ENCODE results near the gene CYP4F11. TPM values are rescaled to one million over a fixed set of nuclear protein-coding genes. Genes with fewer than 3 reads are reported as not detected.
"Not testable (repeated sequence)": the region's sequence is repeated elsewhere in the genome, so short reads cannot be mapped to it uniquely, and the experiment has no call there.

The CYP4F11 gene, protein sequence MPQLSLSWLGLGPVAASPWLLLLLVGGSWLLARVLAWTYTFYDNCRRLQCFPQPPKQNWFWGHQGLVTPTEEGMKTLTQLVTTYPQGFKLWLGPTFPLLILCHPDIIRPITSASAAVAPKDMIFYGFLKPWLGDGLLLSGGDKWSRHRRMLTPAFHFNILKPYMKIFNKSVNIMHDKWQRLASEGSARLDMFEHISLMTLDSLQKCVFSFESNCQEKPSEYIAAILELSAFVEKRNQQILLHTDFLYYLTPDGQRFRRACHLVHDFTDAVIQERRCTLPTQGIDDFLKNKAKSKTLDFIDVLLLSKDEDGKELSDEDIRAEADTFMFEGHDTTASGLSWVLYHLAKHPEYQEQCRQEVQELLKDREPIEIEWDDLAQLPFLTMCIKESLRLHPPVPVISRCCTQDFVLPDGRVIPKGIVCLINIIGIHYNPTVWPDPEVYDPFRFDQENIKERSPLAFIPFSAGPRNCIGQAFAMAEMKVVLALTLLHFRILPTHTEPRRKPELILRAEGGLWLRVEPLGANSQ
- total RNA-seq, result not detected

DNA sequence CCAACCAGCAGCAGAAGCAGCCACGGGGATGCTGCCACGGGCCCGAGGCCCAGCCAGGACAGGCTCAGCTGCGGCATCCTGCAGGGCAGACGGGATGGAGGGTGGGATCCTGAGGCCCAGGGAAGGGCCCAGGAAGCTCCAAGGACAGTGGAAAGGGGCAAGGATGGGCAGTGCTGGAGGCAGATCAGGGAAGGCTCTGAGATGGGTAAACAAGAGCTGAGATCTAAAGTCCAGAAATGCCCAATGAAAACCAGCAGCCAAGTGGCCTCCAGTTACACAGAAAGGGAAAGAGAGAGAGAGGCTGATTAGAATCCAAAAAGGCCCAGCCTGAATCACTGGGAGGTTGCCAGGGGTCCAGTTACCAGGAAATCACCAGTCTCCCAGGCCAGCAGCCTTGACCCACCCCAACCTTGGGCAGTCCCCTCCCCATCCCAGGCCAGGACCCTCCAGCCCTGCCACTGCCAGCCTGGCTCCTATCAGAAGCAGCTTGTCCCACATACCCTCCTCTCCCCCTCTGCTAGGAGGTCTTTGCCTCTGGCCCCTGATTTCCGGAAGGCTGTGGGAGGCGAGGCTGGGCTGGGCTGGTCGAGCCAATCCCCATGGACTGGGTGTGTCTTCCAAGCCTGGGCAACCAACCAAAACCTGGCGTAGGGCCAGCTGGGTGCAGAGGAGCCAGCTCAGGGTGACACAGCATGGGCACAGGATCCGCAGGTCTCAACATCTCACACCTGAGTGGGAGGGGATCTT lies at the start of gene CYP4F11:
Gene CYP4F11 (minus strand): TSS at position 198 of the 747 bp plus-strand sequence. CDS start 121 bp downstream, at position 77.
- Mint-ChIP-seq H3K4me3 (no peak within 1 kb of the TSS), H3K36me3 (ENCODE audit: insufficient read depth in 2 of 2) (peaks cover 8 to 10% of the 10 kb centered on the region in 2 donors), H3K27me3 (ENCODE audit: low read depth) (peaks cover 19% of the 10 kb centered on the region), H3K4me1 (ENCODE audit: low read depth) (peaks cover 7% of the 10 kb centered on the region), H3K27ac (no peak within 1 kb of the TSS), H3K9me3 (peaks cover 5 to 9% of the 10 kb centered on the region in 2 donors)
- ATAC-seq (replicated peaks in 1 of 2), result no peak
- DNase-seq, result no peak

DNA sequence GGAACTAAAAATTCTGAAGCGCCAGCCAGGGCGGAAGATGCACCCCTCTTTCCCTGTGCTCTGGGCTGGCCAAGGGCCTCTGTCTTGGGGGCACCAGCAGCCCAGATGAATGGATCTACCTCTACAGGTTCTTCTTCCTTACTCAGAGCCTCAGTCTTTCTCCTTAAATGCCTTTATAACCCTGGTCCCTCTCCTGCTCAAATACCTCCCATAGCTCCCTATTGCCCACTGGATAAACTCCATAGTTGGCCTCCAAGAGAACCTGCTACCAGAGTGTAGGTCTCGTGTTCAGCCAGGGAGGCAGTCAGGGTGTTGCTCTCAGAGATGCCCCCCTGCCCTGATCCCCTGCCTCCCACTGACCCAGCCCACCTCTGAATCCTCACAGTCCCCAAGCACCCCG lies 45.0 kb upstream of the CYP4F11 start:
- Mint-ChIP-seq H3K4me3 (no peak overlapping the region), H3K9me3 (peaks cover 0 to 1% of the 10 kb centered on the region in 2 donors), H3K27me3 (ENCODE audit: low read depth) (peaks cover 19% of the 10 kb centered on the region), H3K4me1 (ENCODE audit: low read depth) (no peaks in the 10 kb centered on the region), H3K27ac (no peak overlapping the region), H3K36me3 (ENCODE audit: insufficient read depth in 2 of 2) (peaks cover 0 to 5% of the 10 kb centered on the region in 2 donors)
- ATAC-seq (replicated peaks in 1 of 2) (no peak), DNase-seq (no peak)

DNA sequence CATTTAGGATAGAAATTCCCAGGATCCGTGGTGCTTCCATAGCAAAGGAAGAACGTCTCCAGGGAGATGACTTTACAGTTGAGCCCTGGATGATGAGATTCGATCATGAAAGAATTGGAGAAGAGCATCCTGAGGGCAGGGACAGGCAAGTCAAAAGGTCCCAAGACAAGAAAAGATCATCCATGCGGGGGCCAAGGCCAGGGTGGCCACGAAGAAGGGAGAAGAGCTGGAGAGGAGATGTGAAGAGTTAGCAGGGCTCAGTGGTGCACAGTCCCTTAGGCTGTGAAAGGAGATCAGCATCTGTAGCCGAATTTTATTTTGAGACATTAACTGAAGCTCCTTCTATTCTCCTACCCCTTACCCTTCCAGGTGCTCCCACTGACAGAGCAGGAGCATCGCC lies 43.4 kb upstream of the CYP4F11 start:
- H3K9me3 Mint-ChIP-seq, result peaks cover 0 to 1% of the 10 kb centered on the region in 2 donors
- DNase-seq (no peak), ATAC-seq (replicated peaks in 1 of 2) (no peak)
- H3K27ac Mint-ChIP-seq, result no peak overlapping the region
- peaks cover 0 to 1% of the 10 kb centered on the region in 2 donors for H3K36me3 Mint-ChIP-seq (ENCODE audit: insufficient read depth in 2 of 2)
- no peaks in the 10 kb centered on the region for H3K4me1 Mint-ChIP-seq (ENCODE audit: low read depth)
- H3K27me3 Mint-ChIP-seq (ENCODE audit: low read depth), result peaks cover 19% of the 10 kb centered on the region
- H3K4me3 Mint-ChIP-seq, result no peak overlapping the region

DNA sequence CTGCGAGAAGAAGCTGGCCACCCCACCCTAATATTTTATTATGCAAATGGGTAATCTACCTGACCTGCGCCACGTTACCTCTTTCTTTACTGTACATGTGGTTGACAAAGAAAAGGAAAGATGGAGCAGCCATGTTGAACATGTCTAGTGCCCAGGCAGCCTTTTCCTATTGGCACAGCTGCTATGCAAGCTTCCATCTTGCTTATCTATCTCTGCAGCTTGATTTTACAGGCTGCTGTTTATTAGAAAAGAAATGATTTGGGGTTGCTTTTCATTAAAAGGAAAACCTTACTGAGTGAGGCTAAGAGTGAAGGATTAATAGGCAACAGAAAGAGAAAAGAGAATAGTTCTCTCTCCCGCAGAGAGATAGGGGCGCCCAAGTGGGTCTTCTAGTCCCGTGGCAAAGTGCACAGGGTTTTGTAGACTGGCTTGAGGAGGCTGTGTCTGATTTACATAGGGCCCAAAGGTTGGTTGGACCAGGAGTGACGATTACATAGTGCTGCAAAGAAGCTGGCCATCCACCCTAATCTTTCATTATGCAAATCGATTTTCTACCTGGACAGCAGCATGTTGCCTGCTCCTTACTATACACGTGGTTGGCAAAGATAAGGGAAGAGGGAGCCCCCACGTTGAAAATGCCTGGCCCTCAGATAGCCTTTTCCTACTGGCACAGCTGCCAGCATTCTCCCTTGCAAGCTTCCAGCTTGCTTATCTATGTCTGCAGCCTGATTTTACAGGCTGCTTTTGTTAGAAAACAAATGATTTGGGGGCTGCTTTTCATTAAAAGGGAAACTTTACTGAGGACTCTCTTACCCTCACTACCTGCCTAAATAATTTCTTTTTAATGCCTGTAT lies 42.7 kb upstream of the CYP4F11 start:
- no peak overlapping the region for H3K4me3 Mint-ChIP-seq
- H3K27me3 Mint-ChIP-seq (ENCODE audit: low read depth), result peaks cover 19% of the 10 kb centered on the region
- peaks cover 0 to 1% of the 10 kb centered on the region in 2 donors for H3K36me3 Mint-ChIP-seq (ENCODE audit: insufficient read depth in 2 of 2)
- peaks cover 0 to 1% of the 10 kb centered on the region in 2 donors for H3K9me3 Mint-ChIP-seq
- no peaks in the 10 kb centered on the region for H3K4me1 Mint-ChIP-seq (ENCODE audit: low read depth)
- no peak for ATAC-seq (replicated peaks in 1 of 2)
- H3K27ac Mint-ChIP-seq, result no peak overlapping the region
- DNase-seq, result no peak

DNA sequence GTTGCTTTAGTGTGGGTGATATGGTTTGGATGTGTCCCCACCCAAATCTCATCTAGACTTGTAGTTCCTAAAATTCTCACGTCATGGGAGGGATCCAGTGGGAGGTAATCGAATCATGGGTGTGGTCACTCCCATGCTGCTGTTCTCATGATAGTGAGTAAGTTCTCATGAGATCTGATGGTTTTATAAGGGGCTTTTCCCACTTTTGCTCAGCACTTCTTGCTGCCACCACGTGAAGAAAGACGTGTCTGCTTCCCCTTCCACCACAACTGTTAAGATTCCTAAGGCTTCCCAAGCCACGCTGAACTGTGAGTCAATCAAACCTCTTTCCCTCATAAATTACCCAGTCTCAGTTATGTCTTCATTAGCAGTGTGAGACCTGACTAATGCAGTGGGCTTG lies 40.5 kb upstream of the CYP4F11 start:
- Mint-ChIP-seq H3K4me1 (ENCODE audit: low read depth) (no peaks in the 10 kb centered on the region), H3K27ac (no peak overlapping the region), H3K9me3 (no peaks in the 10 kb centered on the region), H3K4me3 (no peak overlapping the region), H3K36me3 (ENCODE audit: insufficient read depth in 2 of 2) (no peaks in the 10 kb centered on the region), H3K27me3 (ENCODE audit: low read depth) (peaks cover 19% of the 10 kb centered on the region)
- ATAC-seq (replicated peaks in 1 of 2) (no peak), DNase-seq (no peak)

DNA sequence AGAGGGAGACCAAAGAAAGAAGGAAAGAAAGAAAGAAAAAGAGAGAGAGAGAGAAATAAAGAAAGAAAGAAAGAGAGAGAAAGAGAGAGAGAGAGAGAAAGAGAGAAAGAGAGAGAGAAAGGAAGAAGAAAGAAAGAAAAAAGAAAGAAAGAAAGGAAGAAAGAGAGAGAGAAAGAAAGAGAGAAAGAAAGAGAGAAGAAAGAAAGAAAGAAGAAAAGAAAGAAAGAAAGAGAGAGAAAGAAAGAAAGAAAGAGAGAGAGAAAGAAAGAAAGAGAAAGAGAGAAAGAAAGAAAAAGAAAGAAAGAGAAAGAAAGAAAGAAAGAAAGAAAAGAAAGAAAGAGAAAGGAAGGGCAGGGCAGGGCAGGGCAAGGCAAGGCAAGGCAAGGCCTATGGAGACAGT lies 37.7 kb upstream of the CYP4F11 start:
- not testable (repeated sequence) for H3K9me3 Mint-ChIP-seq; DNase-seq; ATAC-seq (replicated peaks in 1 of 2); H3K4me1 Mint-ChIP-seq (ENCODE audit: low read depth); H3K27ac Mint-ChIP-seq; H3K36me3 Mint-ChIP-seq (ENCODE audit: insufficient read depth in 2 of 2); H3K4me3 Mint-ChIP-seq
- peaks cover 13% of the 10 kb centered on the region for H3K27me3 Mint-ChIP-seq (ENCODE audit: low read depth)

DNA sequence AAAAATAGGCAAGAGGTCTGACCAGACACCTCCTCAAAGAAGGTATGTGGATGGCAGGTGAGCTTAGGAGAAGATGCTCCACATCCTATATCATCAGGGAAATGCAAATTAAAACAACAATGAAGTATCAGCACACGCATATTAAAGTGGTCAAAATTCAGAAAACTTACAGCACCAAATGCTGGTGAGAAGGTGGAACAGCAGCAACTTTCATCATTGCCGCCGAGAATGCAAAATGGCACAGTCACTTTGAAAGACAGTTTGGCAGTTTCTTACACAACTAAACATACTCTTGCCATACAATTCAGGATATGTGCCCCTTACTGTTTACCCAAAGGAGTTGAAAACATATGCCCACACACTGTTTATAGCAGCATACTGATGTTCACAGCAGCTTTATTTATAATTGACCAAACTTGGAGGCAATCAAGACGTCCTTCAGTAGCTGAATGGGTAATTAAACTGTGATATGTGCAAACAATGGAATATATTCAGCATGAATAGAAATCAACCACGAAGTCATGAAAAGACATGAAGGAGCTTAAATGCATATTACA lies 37.0 kb upstream of the CYP4F11 start:
- Mint-ChIP-seq H3K9me3 (no peaks in the 10 kb centered on the region), H3K4me1 (ENCODE audit: low read depth) (no peaks in the 10 kb centered on the region), H3K27ac (no peak overlapping the region), H3K36me3 (ENCODE audit: insufficient read depth in 2 of 2) (no peaks in the 10 kb centered on the region), H3K4me3 (no peak overlapping the region), H3K27me3 (ENCODE audit: low read depth) (peaks cover 15% of the 10 kb centered on the region)
- DNase-seq (no peak), ATAC-seq (replicated peaks in 1 of 2) (no peak)

DNA sequence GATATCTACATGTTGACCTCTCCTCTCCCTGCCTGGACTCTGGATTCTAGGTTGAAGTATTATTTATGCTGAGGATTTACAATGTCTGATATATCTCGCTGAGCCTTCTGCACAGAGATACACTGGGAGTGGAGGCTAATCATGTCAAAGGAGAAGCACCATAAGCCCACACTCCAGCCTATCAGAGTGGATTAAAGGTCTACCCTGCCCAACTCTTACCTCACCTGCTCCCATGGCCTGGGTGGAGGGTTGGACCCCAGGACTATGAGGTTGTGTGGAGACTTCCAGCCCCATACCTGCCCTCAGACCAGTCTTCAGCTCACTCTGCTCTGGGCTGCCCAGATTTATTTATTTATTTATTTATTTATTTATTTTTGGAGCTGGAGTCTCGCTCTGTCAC lies 29.9 kb upstream of the CYP4F11 start:
- DNase-seq (no peak), ATAC-seq (replicated peaks in 1 of 2) (no peak)
- no peaks in the 10 kb centered on the region for H3K36me3 Mint-ChIP-seq (ENCODE audit: insufficient read depth in 2 of 2)
- peaks cover 30% of the 10 kb centered on the region for H3K27me3 Mint-ChIP-seq (ENCODE audit: low read depth)
- no peak overlapping the region for H3K4me3 Mint-ChIP-seq
- no peaks in the 10 kb centered on the region for H3K4me1 Mint-ChIP-seq (ENCODE audit: low read depth)
- H3K9me3 Mint-ChIP-seq, result no peaks in the 10 kb centered on the region
- no peak overlapping the region for H3K27ac Mint-ChIP-seq

DNA sequence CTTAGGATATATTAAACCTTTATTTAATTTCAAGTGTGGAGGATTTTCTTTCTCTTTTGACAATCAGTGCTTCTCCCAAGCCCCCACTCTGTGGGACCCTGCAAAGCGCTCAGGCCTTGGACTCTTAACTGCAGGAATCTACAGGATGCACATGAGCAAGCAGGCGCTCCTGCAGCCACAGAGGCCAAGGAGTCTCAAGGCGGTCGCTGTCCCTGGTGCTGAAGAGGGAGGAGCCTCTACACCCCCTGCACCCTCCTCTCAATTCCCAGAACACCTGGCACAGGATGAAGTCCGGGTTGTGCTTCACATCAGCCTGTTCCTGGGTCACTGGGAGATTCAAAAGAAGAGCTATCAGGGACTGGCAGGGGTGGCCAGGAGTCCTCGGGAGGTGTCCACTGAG lies 28.0 kb upstream of the CYP4F11 start:
- no peak for DNase-seq
- no peaks in the 10 kb centered on the region for H3K36me3 Mint-ChIP-seq (ENCODE audit: insufficient read depth in 2 of 2)
- peaks cover 26% of the 10 kb centered on the region for H3K27me3 Mint-ChIP-seq (ENCODE audit: low read depth)
- no peak overlapping the region for H3K27ac Mint-ChIP-seq
- no peak for ATAC-seq (replicated peaks in 1 of 2)
- H3K9me3 Mint-ChIP-seq, result no peaks in the 10 kb centered on the region
- no peaks in the 10 kb centered on the region for H3K4me1 Mint-ChIP-seq (ENCODE audit: low read depth)
- no peak overlapping the region for H3K4me3 Mint-ChIP-seq

DNA sequence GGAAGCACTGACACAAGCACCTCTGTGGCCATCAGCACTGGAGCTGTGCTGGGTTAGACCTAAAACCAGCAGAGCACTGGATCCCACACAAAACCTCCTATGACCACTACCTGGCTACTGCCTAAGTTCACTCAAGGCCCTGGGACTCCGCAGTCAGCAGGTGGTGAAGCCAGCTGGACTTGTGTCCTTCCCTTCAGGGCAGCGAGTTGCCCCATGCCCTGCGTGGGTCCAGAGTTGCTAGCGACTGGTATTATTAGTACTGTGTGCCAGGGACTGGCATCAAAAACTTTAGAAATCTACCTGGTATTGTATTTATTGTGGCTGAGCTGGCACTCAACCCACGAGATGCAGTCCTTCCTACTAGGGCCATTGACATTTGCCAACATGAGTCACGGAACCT lies 20.5 kb upstream of the CYP4F11 start:
- Mint-ChIP-seq H3K4me3 (no peak overlapping the region), H3K27ac (no peak overlapping the region), H3K36me3 (ENCODE audit: insufficient read depth in 2 of 2) (no peaks in the 10 kb centered on the region), H3K4me1 (ENCODE audit: low read depth) (no peaks in the 10 kb centered on the region), H3K9me3 (no peaks in the 10 kb centered on the region), H3K27me3 (ENCODE audit: low read depth) (peaks cover 41% of the 10 kb centered on the region)
- ATAC-seq (replicated peaks in 1 of 2), result peak in 1 of 2 donors; percentile 25
- no peak for DNase-seq

DNA sequence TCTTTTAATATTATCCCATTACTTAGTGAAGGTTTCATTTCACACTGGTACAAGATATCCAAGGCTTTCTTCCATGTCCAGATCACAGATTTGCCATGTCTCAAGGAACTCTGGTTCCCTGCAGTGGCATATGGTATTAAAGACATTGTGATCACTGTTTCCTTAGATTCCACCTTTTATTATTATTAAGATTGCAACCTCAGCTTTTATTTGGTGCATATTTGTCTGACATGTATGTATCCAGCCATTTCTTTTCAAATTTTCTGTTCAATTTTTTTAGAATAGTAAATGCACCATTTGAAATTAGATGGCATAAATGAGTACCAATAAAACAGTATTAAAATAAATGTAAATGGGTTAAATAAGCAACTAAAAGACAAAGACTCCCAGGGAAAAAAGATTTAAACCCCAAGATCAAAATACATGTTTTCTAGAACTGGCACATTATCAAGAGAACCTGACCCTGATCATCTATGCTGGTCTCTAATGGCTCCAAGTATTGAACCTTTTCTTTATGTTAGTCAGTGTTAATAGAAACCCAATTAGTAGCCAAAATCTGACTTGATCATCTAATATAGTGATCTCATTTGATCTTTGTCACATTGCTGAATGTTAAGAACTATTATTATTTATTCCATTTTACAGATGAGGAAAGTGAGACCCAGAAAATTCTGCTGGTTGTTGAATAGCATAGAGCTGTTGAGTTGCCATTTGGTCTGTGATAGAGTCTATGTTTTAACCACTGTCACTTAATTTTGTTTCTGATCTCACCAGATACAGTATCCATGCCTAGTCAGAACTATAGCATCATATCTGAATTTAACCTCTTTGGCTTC lies 14.1 kb upstream of the CYP4F11 start, which contains the start of gene OR10H4:
Gene OR10H4 (plus strand): TSS at position 786 of the 836 bp plus-strand sequence. CDS start 0 bp downstream, at position 786.
- Mint-ChIP-seq H3K27me3 (ENCODE audit: low read depth) (peaks cover 47% of the 10 kb centered on the region), H3K4me3 (no peak within 1 kb of the TSS), H3K9me3 (peaks cover 10 to 12% of the 10 kb centered on the region in 2 donors), H3K36me3 (ENCODE audit: insufficient read depth in 2 of 2) (peaks cover 9 to 12% of the 10 kb centered on the region in 2 donors), H3K4me1 (ENCODE audit: low read depth) (no peaks in the 10 kb centered on the region), H3K27ac (no peak within 1 kb of the TSS)
- DNase-seq (no peak), ATAC-seq (replicated peaks in 1 of 2) (no peak)

DNA sequence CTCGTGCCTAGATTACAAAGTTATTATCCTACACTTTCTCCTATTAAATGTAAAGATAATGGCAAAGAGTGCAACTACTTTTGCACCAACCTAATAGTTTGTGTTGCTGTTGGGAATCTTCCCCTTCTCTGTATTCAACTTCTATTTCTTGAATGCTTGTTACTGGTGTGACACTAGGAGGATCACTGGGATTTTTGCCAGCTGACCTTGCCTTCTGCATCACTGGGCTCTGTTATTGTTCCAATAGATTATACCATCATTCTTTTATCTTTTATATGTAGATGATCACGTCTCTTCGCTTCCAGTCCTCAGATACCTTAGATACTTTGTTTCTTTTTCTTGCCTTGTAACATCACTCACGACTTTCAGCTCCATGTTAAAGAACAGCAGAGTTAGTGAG lies 11.0 kb upstream of the CYP4F11 start:
- Mint-ChIP-seq H3K4me3 (no peak overlapping the region), H3K9me3 (peaks cover 10 to 12% of the 10 kb centered on the region in 2 donors), H3K27me3 (ENCODE audit: low read depth) (peaks cover 48% of the 10 kb centered on the region), H3K4me1 (ENCODE audit: low read depth) (no peaks in the 10 kb centered on the region), H3K36me3 (ENCODE audit: insufficient read depth in 2 of 2) (peaks cover 9 to 12% of the 10 kb centered on the region in 2 donors), H3K27ac (no peak overlapping the region)
- ATAC-seq (replicated peaks in 1 of 2), result no peak
- DNase-seq, result no peak
